H1 (cell line): Measurements from ENCODE around the gene PREB. TPM values are rescaled to one million over a fixed set of nuclear protein-coding genes. Genes with fewer than 3 reads are reported as not detected.

Experiments
- CTCF ChIA-PET: fragments of 300-600 bp; sonication (Branson Sonifier 250); formaldehyde crosslinking; loops from one replicate; lab custom pipeline; 2021; ENCODE audit not compliant: partially characterized antibody; lab: Charles Lee
- POLR2A ChIA-PET: fragments of 300-600 bp; sonication (Branson Sonifier 250); formaldehyde crosslinking; loops from one replicate; lab custom pipeline; 2021; ENCODE audit warnings: inconsistent platforms; ENCODE audit not compliant: partially characterized antibody; lab: Charles Lee
- DNase-seq, 2 experiments: peaks; one replicate each; pipeline versions ENCODE4 v3.0.0 to v3.0.0-alpha.2; 2010 to 2022; ENCODE audit warnings: low spot score in 2 of 2, low read depth in 1 of 2, mixed read lengths in 1 of 2
- FAIRE-seq: peaks from 2 replicates; lab custom pipeline; 2011; peaks lifted over from hg19 to GRCh38; lab: Jason Lieb, UNC
- H2AFZ ChIP-seq: 2 replicates; pipeline ENCODE4 v1.8.1; 2012; ENCODE audit warnings: low read length, inconsistent platforms
- H2AK5ac ChIP-seq: 2 replicates; pipeline ENCODE4 v1.6.1; 2013; ENCODE audit warnings: low read depth, low read length
- H2BK120ac ChIP-seq: replicated peaks from 2 replicates; pipeline ENCODE3; 2013; ENCODE audit warnings: low read depth, low read length, inconsistent platforms
- H2BK12ac ChIP-seq: 2 replicates; pipeline ENCODE4 v1.6.1; 2013; ENCODE audit warnings: low read depth, low read length
- H2BK15ac ChIP-seq: 2 replicates; pipeline ENCODE4 v1.6.1; 2013; ENCODE audit warnings: low read length
- H2BK20ac ChIP-seq: 2 replicates; pipeline ENCODE4 v1.6.1; 2013; ENCODE audit warnings: low read length
- H2BK5ac ChIP-seq: 2 replicates; pipeline ENCODE4 v1.6.1; 2013; ENCODE audit warnings: low read depth, low read length
- H3K14ac ChIP-seq: 2 replicates; pipeline ENCODE4 v1.6.1; 2013; ENCODE audit warnings: inconsistent platforms; ENCODE audit not compliant: insufficient read length
- H3K18ac ChIP-seq: 2 replicates; pipeline ENCODE4 v1.6.1; 2013; ENCODE audit warnings: low read length; ENCODE audit errors: extremely low read depth
- H3K23ac ChIP-seq: 2 replicates; pipeline ENCODE4 v1.6.1; 2013; ENCODE audit warnings: inconsistent platforms; ENCODE audit not compliant: insufficient read length
- H3K23me2 ChIP-seq: 2 replicates; pipeline ENCODE4 v1.6.1; 2013; ENCODE audit warnings: low read depth, low read length
- H3K27ac ChIP-seq: 2 replicates; pipeline ENCODE4 v1.6.1; 2011; ENCODE audit warnings: low read depth, low read length, inconsistent platforms
- H3K27me3 ChIP-seq, 4 experiments: replicated peaks in 1 of 4; 1 replicate in 1 of 4; 2 replicates in 3 of 4; pipeline versions ENCODE4 v1.6.1 to v1.8.1; 2011 to 2013; ENCODE audit warnings: low read length in 3 of 4, mild to moderate bottlenecking in 3 of 4, inconsistent platforms in 2 of 4, mixed read lengths in 2 of 4, moderate library complexity in 1 of 4; ENCODE audit not compliant: control insufficient read depth in 3 of 4, insufficient read depth in 3 of 4; ENCODE audit errors: extremely low read depth in 1 of 4
- H3K36me3 ChIP-seq, 4 experiments: 2 replicates each; pipeline versions ENCODE4 v1.6.1 to v1.8.1; 2011 to 2013; ENCODE audit warnings: mild to moderate bottlenecking in 4 of 4, low read length in 3 of 4, moderate library complexity in 2 of 4, control low read depth in 1 of 4, inconsistent platforms in 1 of 4; ENCODE audit not compliant: insufficient read depth in 4 of 4, control insufficient read depth in 2 of 4
- H3K4ac ChIP-seq: replicated peaks from 2 replicates; pipeline ENCODE3; 2013; ENCODE audit warnings: low read length, low read depth, mixed read lengths, inconsistent platforms; ENCODE audit not compliant: insufficient read length
- H3K4me1 ChIP-seq, 4 experiments: replicated peaks in 1 of 4; 1 replicate in 1 of 4; 2 replicates in 3 of 4; pipeline versions ENCODE4 v1.6.1 to v1.8.1; 2011 to 2013; ENCODE audit warnings: low read length in 3 of 4, inconsistent platforms in 2 of 4, mixed read lengths in 1 of 4; ENCODE audit not compliant: insufficient read depth in 4 of 4, control insufficient read depth in 3 of 4
- H3K4me2 ChIP-seq, 2 experiments: 2 replicates each; pipeline versions ENCODE4 v1.6.1 to v1.8.1; 2011 to 2013; ENCODE audit warnings: low read depth in 2 of 2, low read length in 2 of 2, control low read depth in 1 of 2, inconsistent platforms in 1 of 2, mild to moderate bottlenecking in 1 of 2; ENCODE audit not compliant: insufficient read depth in 1 of 2
- H3K4me3 ChIP-seq, 4 experiments: fragments of 200-600, 300-600 bp in 1 of 4; sonication (generic), shearing (Covaris generic), sonication (Bioruptor Twin) in 1 of 4; 2 replicates each; pipeline versions ENCODE4 v1.5.1 to v1.8.1; 2011 to 2016; ENCODE audit warnings: low read length in 4 of 4, low read depth in 3 of 4, control low read depth in 2 of 4, inconsistent platforms in 2 of 4, mild to moderate bottlenecking in 2 of 4, mixed read lengths in 1 of 4, moderate library complexity in 1 of 4; ENCODE audit not compliant: insufficient read depth in 2 of 4; ENCODE audit errors: extremely low read depth in 1 of 4
- H3K56ac ChIP-seq: replicated peaks from 2 replicates; pipeline ENCODE3; 2013; ENCODE audit warnings: low read depth, mild to moderate bottlenecking, mixed read lengths, low read length, inconsistent platforms; ENCODE audit not compliant: insufficient read length
- H3K79me1 ChIP-seq: 2 replicates; pipeline ENCODE4 v1.6.1; 2013; ENCODE audit warnings: low read depth, low read length, control low read depth
- H3K79me2 ChIP-seq, 2 experiments: 2 replicates each; pipeline versions ENCODE4 v1.6.1 to v1.8.1; 2012 to 2013; ENCODE audit warnings: low read length in 2 of 2, mild to moderate bottlenecking in 2 of 2, inconsistent platforms in 1 of 2; ENCODE audit not compliant: insufficient read depth in 2 of 2, control insufficient read depth in 1 of 2
- H3K9ac ChIP-seq, 4 experiments: replicated peaks in 1 of 4; 1 replicate in 1 of 4; 2 replicates in 3 of 4; pipeline versions ENCODE4 v1.6.1 to v1.8.1; 2011 to 2013; ENCODE audit warnings: low read depth in 3 of 4, low read length in 3 of 4, control low read depth in 2 of 4, mild to moderate bottlenecking in 2 of 4, moderate library complexity in 2 of 4, inconsistent platforms in 1 of 4; ENCODE audit errors: extremely low read depth in 1 of 4
- H3K9me3 ChIP-seq, 2 experiments: 2 replicates each; pipeline versions ENCODE4 v1.6.1 to v1.8.1; 2012 to 2013; ENCODE audit warnings: mild to moderate bottlenecking in 2 of 2, moderate library complexity in 2 of 2, control low read depth in 1 of 2, inconsistent platforms in 1 of 2, low read depth in 1 of 2, low read length in 1 of 2, mixed read lengths in 1 of 2; ENCODE audit not compliant: insufficient read depth in 2 of 2
- H4K20me1 ChIP-seq, 2 experiments: replicated peaks in 1 of 2; 2 replicates each; pipeline versions ENCODE3 to v1.8.1; 2011 to 2013; ENCODE audit warnings: inconsistent platforms in 2 of 2, low read length in 2 of 2, mild to moderate bottlenecking in 1 of 2; ENCODE audit not compliant: insufficient read depth in 2 of 2, control insufficient read depth in 1 of 2
- H4K5ac ChIP-seq: 2 replicates; pipeline ENCODE4 v1.6.1; 2013; ENCODE audit warnings: low read length, low read depth, mixed read lengths, inconsistent platforms; ENCODE audit not compliant: insufficient read length
- H4K8ac ChIP-seq: 2 replicates; pipeline ENCODE4 v1.8.0; 2013; ENCODE audit warnings: mild to moderate bottlenecking, moderate library complexity, low read length, inconsistent platforms; ENCODE audit not compliant: insufficient read depth; ENCODE audit errors: extremely low read depth
- H4K91ac ChIP-seq: replicated peaks from 2 replicates; pipeline ENCODE3; 2013; ENCODE audit warnings: low read length, mixed read lengths, inconsistent platforms; ENCODE audit not compliant: insufficient read length
- CREB1 ChIP-seq: IDR thresholded peaks from 2 replicates; pipeline ENCODE4 v1.6.1; 2012; ENCODE audit warnings: inconsistent platforms
- KDM4A ChIP-seq: IDR thresholded peaks from one replicate; pipeline ENCODE4 v1.7.1; 2012; ENCODE audit warnings: low read depth, mild to moderate bottlenecking, moderate library complexity, low read length, inconsistent platforms; ENCODE audit not compliant: severe bottlenecking
- PHF8 ChIP-seq: fragments of 200-600 bp; sonication (generic); conservative IDR thresholded peaks from 2 replicates; pipeline ENCODE4 v1.7.1; 2012; ENCODE audit warnings: low read depth, mild to moderate bottlenecking, inconsistent platforms, low read length, moderate library complexity
- POLR2A ChIP-seq, 2 experiments: IDR thresholded peaks; 1 replicate in 1 of 2; 2 replicates in 1 of 2; pipeline ENCODE4 v1.6.1; 2011; ENCODE audit warnings: low read depth in 2 of 2, low read length in 2 of 2, mild to moderate bottlenecking in 2 of 2; ENCODE audit errors: control extremely low read depth in 1 of 2
- TAF1 ChIP-seq: IDR thresholded peaks from 2 replicates; pipeline ENCODE4 v1.6.1; 2011; ENCODE audit warnings: mild to moderate bottlenecking, low read depth, low read length
- WGBS, 2 experiments: shearing (Covaris generic) in 1 of 2; methylation state at CpG; one replicate each; pipeline versions ENCODE4 v1.1.6 to v1.1.7; 2013 to 2015; ENCODE audit warnings: low lambda C conversion rate in 2 of 2, mixed read lengths in 2 of 2, inconsistent platforms in 1 of 2, low coverage in 1 of 2, missing lambda C conversion rate in 1 of 2; ENCODE audit not compliant: insufficient replicate concordance in 2 of 2, insufficient coverage in 1 of 2, insufficient read length in 1 of 2; ENCODE audit errors: extremely low coverage in 1 of 2, missing lambda C conversion rate in 1 of 2; 5-methylcytosine and 5-hydroxymethylcytosine counted together
- polyA plus RNA-seq, 7 experiments: library from polyadenylated mRNA; depleted of rRNA in 3 of 7; stranded (reverse) in 5 of 7; unstranded in 2 of 7; fragments of >200 nt in 5 of 7; fragments of 200-250 nt in 2 of 7; gene quantifications; 1 replicate in 5 of 7; 2 replicates in 1 of 7; 4 replicates in 1 of 7; pipeline versions ENCODE4 v1.2.1 to v1.2.3, GENCODE V29; 2011 to 2013; ENCODE audit warnings: missing spikeins in 2 of 7, mixed read lengths in 2 of 7
- total RNA-seq: library from RNA; stranded (reverse); fragmentation: NEBNext Ultra II Directional; extraction: Animal tissue kit (Norgen Biotek cat#: 25700); gene quantifications from 2 replicates; pipeline ENCODE4 v1.2.1, GENCODE V29; 2021

Gene PREB
- total and polyA plus RNA-seq, 2 of the 8 experiments (the other 6 are each of a cell fraction or from before 2014, with no cell fraction given) = 54.1 to 72.2 TPM

- Histone ChIP-seq H3K36me3 (no peaks in the 10 kb centered on the region), H4K8ac (no peak overlapping the region), H3K14ac (no peak overlapping the region), H3K23ac (no peak overlapping the region), H3K79me2 (no peaks in the 10 kb centered on the region), H3K56ac (no peak overlapping the region), H3K79me1 (no peaks in the 10 kb centered on the region), H3K4ac (no peak overlapping the region), H3K18ac (no peak overlapping the region), H2BK12ac (no peak overlapping the region), H2AFZ (no peak overlapping the region), H2BK5ac (no peak overlapping the region), H3K27ac (no peak overlapping the region), H4K91ac (no peak overlapping the region), H3K9me3 (no peaks in the 10 kb centered on the region), H3K4me1 (no peaks in the 10 kb centered on the region; a peak in 1 of 7 replicates), H2BK15ac (no peak overlapping the region)
- 82% methylated on average over 2 of the region's 2 CpGs; no CpG with 5 or more reads in 1 of the 2 experiments for WGBS, 2 experiments
- TF ChIP-seq KDM4A = no peak
- TF ChIP-seq PHF8 = no peak
- TF ChIP-seq CREB1 = no peak
- no peak for TF ChIP-seq TAF1
- no peak for TF ChIP-seq POLR2A (IDR thresholded peaks at IDR 0.05; ENCODE audit: control extremely low read depth in 1 of 2, low read depth in 2 of 2, low read length in 2 of 2)
- TF ChIP-seq, all 59 proteins: peak for 0
- Histone ChIP-seq H2BK20ac (no peak overlapping the region), H3K23me2 (no peaks in the 10 kb centered on the region), H2BK120ac (no peak overlapping the region), H2AK5ac (no peak overlapping the region), H3K27me3 (no peaks in the 10 kb centered on the region), H3K4me2 (no peak overlapping the region), H3K9ac (no peak overlapping the region), H4K5ac (no peak overlapping the region), H4K20me1 (no peaks in the 10 kb centered on the region), H3K4me3 (no peak overlapping the region)
- CTCF ChIA-PET = interaction anchor here (1.4 to 1.7 kb wide), 3 partner anchors 12 to 46 kb away, joined by 3 to 6 read pairs (median 6); no protein-coding TSS in a partner anchor
- POLR2A ChIA-PET = interaction anchor here (0.8 to 1.1 kb wide), 2 partner anchors 9 to 19 kb away, joined by 4 to 5 read pairs; no protein-coding TSS in a partner anchor
- FAIRE-seq (no peak), DNase-seq (no peak)
Observed at GRCh38 chr2:27145682-27146081, 11.2 kb upstream of the PREB start.
